ENCODE measurements around the gene MGAT5B. TPM values are rescaled to one million over a fixed set of nuclear protein-coding genes. Genes with fewer than 3 reads are reported as not detected.

The MGAT5B gene
- polyA plus RNA-seq, 4 donors = 0.81 to 3.0 (median 1.9) TPM

GRCh38 chr17:76873856-76874255 lies 5.7 kb downstream of the MGAT5B start:
- no peak for DNase-seq (ENCODE audit: low read depth in 4 of 4, low spot score in 2 of 4)

GRCh38 chr17:76877437-76877836 lies 9.2 kb downstream of the MGAT5B start:
- no peak for DNase-seq (ENCODE audit: low read depth in 4 of 4, low spot score in 2 of 4)

GRCh38 chr17:76878568-76878967 lies 10.4 kb downstream of the MGAT5B start:
- no peak for DNase-seq (ENCODE audit: low read depth in 4 of 4, low spot score in 2 of 4)

GRCh38 chr17:76879254-76879653 lies 11.1 kb downstream of the MGAT5B start:
- DNase-seq (ENCODE audit: low read depth in 4 of 4, low spot score in 2 of 4) = no peak

GRCh38 chr17:76879691-76880090 lies 11.5 kb downstream of the MGAT5B start:
- DNase-seq (ENCODE audit: low read depth in 4 of 4, low spot score in 2 of 4) = no peak

GRCh38 chr17:76880268-76880667 lies 12.1 kb downstream of the MGAT5B start:
- no peak for DNase-seq (ENCODE audit: low read depth in 4 of 4, low spot score in 2 of 4)

GRCh38 chr17:76880971-76881370 lies 12.8 kb downstream of the MGAT5B start:
- DNase-seq (ENCODE audit: low read depth in 4 of 4, low spot score in 2 of 4) = no peak

- no peak for DNase-seq (ENCODE audit: low read depth in 4 of 4, low spot score in 2 of 4)
Observed at GRCh38 chr17:76881408-76881807, 13.2 kb downstream of the MGAT5B start.

- DNase-seq (ENCODE audit: low read depth in 4 of 4, low spot score in 2 of 4) = no peak
Observed at GRCh38 chr17:76881966-76882365, 13.8 kb downstream of the MGAT5B start.

GRCh38 chr17:76883744-76884525 lies 15.7 kb downstream of the MGAT5B start:
- DNase-seq (ENCODE audit: low read depth in 4 of 4, low spot score in 2 of 4) = no peak

- no peak for DNase-seq (ENCODE audit: low read depth in 4 of 4, low spot score in 2 of 4)
Observed at GRCh38 chr17:76884995-76885893, 17.0 kb downstream of the MGAT5B start.

GRCh38 chr17:76885894-76886290 lies 17.7 kb downstream of the MGAT5B start:
- no peak for DNase-seq (ENCODE audit: low read depth in 4 of 4, low spot score in 2 of 4)

- DNase-seq (ENCODE audit: low read depth in 4 of 4, low spot score in 2 of 4) = no peak
Observed at GRCh38 chr17:76886395-76886794, 18.2 kb downstream of the MGAT5B start.

- no peak for DNase-seq (ENCODE audit: low read depth in 4 of 4, low spot score in 2 of 4)
Observed at GRCh38 chr17:76887802-76888201, 19.6 kb downstream of the MGAT5B start.

- no peak for DNase-seq (ENCODE audit: low read depth in 4 of 4, low spot score in 2 of 4)
Observed at GRCh38 chr17:76888661-76889060, 20.5 kb downstream of the MGAT5B start.

- no peak for DNase-seq (ENCODE audit: low read depth in 4 of 4, low spot score in 2 of 4)
Observed at GRCh38 chr17:76889323-76889722, 21.1 kb downstream of the MGAT5B start.

- DNase-seq (ENCODE audit: low read depth in 4 of 4, low spot score in 2 of 4) = no peak
Observed at GRCh38 chr17:76892329-76892728, 24.1 kb downstream of the MGAT5B start.

GRCh38 chr17:76893623-76894334 lies 25.6 kb downstream of the MGAT5B start:
- DNase-seq (ENCODE audit: low read depth in 4 of 4, low spot score in 2 of 4) = no peak

GRCh38 chr17:76894842-76895241 lies 26.6 kb downstream of the MGAT5B start:
- no peak for DNase-seq (ENCODE audit: low read depth in 4 of 4, low spot score in 2 of 4)

- no peak for DNase-seq (ENCODE audit: low read depth in 4 of 4, low spot score in 2 of 4)
Observed at GRCh38 chr17:76897023-76897422, 28.8 kb downstream of the MGAT5B start.

GRCh38 chr17:76899414-76899813 lies 31.2 kb downstream of the MGAT5B start:
- no peak for DNase-seq (ENCODE audit: low read depth in 4 of 4, low spot score in 2 of 4)
